HL-60 (cell line): ENCODE measurements around the gene KIF4B.

Experiments used
- DNase-seq, 2 experiments: peaks; one replicate each; pipeline ENCODE4 v3.0.0-alpha.2; 2010 to 2020; ENCODE audit warnings: low read depth in 1 of 2, low spot score in 1 of 2
- H3K27ac ChIP-seq: fragments of 250-450 bp; sonication (Bioruptor Pico); replicated peaks from 2 replicates; pipeline ENCODE4 v1.5.1; 2020; ENCODE audit warnings: mild to moderate bottlenecking, moderate library complexity
- H3K27me3 ChIP-seq: fragments of 250-450 bp; sonication (Bioruptor Pico); 2 replicates; pipeline ENCODE4 v1.5.1; 2021; ENCODE audit warnings: mild to moderate bottlenecking, moderate library complexity; ENCODE audit not compliant: insufficient read depth, poor library complexity, severe bottlenecking
- H3K4me3 ChIP-seq: replicated peaks from 2 replicates; pipeline ENCODE4 v1.5.1; 2011; ENCODE audit warnings: mild to moderate bottlenecking, control low read depth, low read length; ENCODE audit not compliant: insufficient read depth
- GABPA ChIP-seq: IDR thresholded peaks from 2 replicates; pipeline ENCODE4 v1.6.1; 2012; ENCODE audit warnings: low read depth
- POLR2AphosphoS5 ChIP-seq: IDR thresholded peaks from 2 replicates; pipeline ENCODE4 v1.6.1; 2012; ENCODE audit warnings: low read depth
- REST ChIP-seq: IDR thresholded peaks from 2 replicates; pipeline ENCODE4 v1.6.1; 2012; ENCODE audit warnings: low read depth; ENCODE audit not compliant: insufficient replicate concordance
- SPI1 ChIP-seq: IDR thresholded peaks from 2 replicates; pipeline ENCODE4 v1.6.1; 2012; ENCODE audit warnings: low read depth, mild to moderate bottlenecking, borderline replicate concordance
- TF ChIP-seq, protein P1 (sequence below): IDR thresholded peaks from one replicate; pipeline ENCODE4 v1.5.1; 2011; ENCODE audit warnings: low read length, control low read depth, inconsistent platforms; ENCODE audit not compliant: insufficient read depth

Gene KIF4B

DNA sequence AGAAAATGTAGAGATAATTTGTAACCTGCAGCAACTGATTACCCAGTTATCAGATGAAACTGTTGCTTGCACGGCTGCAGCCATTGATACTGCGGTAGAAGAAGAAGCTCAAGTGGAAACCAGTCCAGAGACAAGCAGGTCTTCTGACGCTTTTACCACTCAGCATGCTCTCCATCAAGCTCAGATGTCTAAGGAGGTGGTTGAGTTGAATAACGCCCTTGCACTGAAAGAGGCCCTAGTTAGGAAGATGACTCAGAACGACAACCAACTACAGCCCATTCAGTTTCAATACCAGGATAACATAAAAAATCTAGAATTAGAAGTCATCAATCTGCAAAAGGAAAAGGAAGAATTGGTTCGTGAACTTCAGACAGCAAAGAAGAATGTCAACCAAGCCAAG is 1.7 kb downstream of the KIF4B start:
- Histone ChIP-seq H3K27me3 (peaks cover 6% of the 10 kb centered on the region), H3K27ac (no peak overlapping the region), H3K4me3 (no peak overlapping the region)
- no peak for DNase-seq
- TF ChIP-seq, protein P1, sequence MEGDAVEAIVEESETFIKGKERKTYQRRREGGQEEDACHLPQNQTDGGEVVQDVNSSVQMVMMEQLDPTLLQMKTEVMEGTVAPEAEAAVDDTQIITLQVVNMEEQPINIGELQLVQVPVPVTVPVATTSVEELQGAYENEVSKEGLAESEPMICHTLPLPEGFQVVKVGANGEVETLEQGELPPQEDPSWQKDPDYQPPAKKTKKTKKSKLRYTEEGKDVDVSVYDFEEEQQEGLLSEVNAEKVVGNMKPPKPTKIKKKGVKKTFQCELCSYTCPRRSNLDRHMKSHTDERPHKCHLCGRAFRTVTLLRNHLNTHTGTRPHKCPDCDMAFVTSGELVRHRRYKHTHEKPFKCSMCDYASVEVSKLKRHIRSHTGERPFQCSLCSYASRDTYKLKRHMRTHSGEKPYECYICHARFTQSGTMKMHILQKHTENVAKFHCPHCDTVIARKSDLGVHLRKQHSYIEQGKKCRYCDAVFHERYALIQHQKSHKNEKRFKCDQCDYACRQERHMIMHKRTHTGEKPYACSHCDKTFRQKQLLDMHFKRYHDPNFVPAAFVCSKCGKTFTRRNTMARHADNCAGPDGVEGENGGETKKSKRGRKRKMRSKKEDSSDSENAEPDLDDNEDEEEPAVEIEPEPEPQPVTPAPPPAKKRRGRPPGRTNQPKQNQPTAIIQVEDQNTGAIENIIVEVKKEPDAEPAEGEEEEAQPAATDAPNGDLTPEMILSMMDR = no peak
- no peak for TF ChIP-seq SPI1
- TF ChIP-seq POLR2AphosphoS5 = no peak
- TF ChIP-seq GABPA = no peak
- TF ChIP-seq REST = no peak

DNA sequence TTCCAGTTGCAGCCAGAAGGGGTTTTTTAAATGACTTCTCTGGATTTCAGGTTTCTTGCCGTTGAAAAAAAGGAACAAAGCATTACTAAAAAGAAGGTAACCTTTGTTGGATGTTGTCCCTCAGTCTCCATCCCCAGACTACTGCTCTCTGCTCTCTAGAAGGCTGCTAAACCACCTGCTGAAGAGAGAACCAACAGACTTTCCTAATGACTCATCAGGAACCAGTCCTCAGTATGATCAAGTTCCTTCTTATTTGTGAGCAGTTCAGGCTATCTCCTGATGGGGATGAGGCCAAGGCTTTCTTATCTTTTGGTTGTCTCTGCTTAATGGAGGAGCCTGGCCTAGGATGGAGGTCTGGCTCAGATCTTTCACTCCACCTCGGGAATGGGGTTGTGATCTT is 4.1 kb downstream of the KIF4B start:
- Histone ChIP-seq H3K27ac (no peak overlapping the region), H3K27me3 (peaks cover 3% of the 10 kb centered on the region), H3K4me3 (no peak overlapping the region)
- DNase-seq = no peak
- TF ChIP-seq GABPA (no peak), SPI1 (no peak), POLR2AphosphoS5 (no peak), REST (no peak)
- TF ChIP-seq, protein P1 = no peak

DNA sequence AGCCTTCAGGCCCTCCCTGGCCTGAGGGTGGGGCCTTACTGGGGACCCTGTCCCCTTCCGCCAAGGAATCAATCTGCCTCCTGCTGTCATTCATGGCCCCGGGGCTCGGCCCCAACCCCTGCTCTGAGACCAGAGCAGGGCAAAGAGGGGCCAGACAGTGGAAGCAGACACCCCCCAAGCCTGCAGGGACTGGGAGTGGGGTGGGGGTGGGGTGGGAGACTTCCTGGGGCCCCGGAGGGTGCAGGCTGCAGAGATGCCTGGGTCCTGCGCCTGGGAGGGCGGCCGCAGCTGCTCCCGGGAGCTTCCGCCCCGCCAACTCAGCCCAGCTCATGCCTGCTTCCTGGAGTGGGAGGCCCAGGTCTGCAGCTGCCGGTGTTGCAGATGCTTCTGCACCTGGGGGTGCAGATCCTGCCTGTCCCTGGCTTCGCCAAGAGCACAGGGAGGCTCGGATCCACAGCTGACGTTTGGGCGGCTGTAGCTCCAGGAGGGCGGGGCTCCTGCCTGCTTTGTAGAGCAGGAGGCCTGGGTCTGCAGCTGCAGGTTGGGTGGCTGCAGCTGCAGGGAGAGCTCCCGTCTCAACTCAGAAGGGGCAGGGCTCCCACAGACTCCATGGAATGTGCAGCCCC is 6.2 kb downstream of the KIF4B start:
- H3K4me3 ChIP-seq = no peak overlapping the region
- TF ChIP-seq REST = no peak
- TF ChIP-seq SPI1 = no peak
- TF ChIP-seq POLR2AphosphoS5 = no peak
- TF ChIP-seq, protein P1 = no peak
- no peak for TF ChIP-seq GABPA
- no peak for DNase-seq
- H3K27ac ChIP-seq = no peak overlapping the region
- H3K27me3 ChIP-seq = peaks cover 3% of the 10 kb centered on the region
